Ishikawa (cell line): ENCODE results near the gene RGS5.

ENCODE experiments used
- FOXM1 ChIP-seq: IDR thresholded peaks from 2 replicates; pipeline ENCODE4 v1.6.1; 2012; ENCODE audit warnings: low read depth, borderline replicate concordance
- MAX ChIP-seq: IDR thresholded peaks from 2 replicates; pipeline ENCODE4 v1.6.1; 2012
- RAD21 ChIP-seq: IDR thresholded peaks from 2 replicates; pipeline ENCODE4 v1.6.1; 2012; ENCODE audit warnings: low read depth
- TAF1 ChIP-seq: IDR thresholded peaks from 2 replicates; pipeline ENCODE4 v1.6.1; 2012; ENCODE audit warnings: low read depth, mild to moderate bottlenecking
- TEAD4 ChIP-seq: IDR thresholded peaks from 2 replicates; pipeline ENCODE4 v1.6.1; 2012

GRCh38 chr1:163147019-163147418 lies 55.7 kb downstream of the RGS5 start:
- TF ChIP-seq TEAD4 (no peak), MAX (no peak), FOXM1 (no peak), RAD21 (no peak), TAF1 (no peak)
